HG03135 (cell line): ENCODE results near the gene MAP4K2.
"Not testable (repeated sequence)": the region's sequence is repeated elsewhere in the genome, so short reads cannot be mapped to it uniquely, and the experiment has no call there.

ENCODE experiments used
- ATAC-seq: cut with Tn5 transposase; IDR thresholded peaks from one replicate; pipeline ENCODE4 v1.9.1; 2021; ENCODE audit warnings: mild to moderate bottlenecking, moderate library complexity; ENCODE audit not compliant: unreplicated experiment

MAP4K2 gene

DNA sequence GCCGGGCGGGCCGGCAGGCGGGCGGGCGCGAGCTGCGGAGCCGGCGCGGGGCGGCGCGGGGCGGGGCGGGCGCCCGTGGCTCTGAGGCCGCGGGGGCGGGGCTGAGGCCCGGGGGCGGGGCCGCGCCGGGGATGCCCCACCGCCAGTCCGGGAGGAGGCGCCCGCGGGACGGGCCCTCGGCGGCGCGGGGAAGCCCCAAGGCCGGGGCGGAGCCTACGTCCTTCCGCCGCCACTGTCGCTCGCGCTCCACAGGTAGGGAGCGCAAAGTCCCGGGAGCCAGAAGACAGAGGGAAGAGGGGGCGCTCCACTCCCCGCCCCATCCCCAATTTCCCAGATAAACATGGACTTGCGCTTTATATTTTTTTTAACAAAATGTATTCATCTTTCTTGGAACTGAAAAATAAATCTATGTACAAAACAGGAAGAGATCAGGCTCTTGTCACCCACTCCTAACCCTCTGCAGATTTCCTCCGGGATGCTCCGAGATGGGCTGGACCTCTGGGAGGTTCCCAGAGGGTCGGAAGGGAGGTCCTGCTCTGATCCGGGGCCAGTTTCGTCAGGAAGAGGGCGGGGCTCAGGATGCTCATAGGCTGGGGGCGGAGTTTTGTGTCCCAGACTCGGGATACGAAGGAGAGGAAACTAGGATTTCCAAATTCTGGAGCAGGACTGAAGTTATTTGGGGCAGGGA is at the start of gene MAP4K2:
MAP4K2 (minus strand) TSS at position 57 of the 688 bp plus-strand sequence. CDS start 65 bp downstream, outside the sequence.
- peak; percentile 57 for ATAC-seq

DNA sequence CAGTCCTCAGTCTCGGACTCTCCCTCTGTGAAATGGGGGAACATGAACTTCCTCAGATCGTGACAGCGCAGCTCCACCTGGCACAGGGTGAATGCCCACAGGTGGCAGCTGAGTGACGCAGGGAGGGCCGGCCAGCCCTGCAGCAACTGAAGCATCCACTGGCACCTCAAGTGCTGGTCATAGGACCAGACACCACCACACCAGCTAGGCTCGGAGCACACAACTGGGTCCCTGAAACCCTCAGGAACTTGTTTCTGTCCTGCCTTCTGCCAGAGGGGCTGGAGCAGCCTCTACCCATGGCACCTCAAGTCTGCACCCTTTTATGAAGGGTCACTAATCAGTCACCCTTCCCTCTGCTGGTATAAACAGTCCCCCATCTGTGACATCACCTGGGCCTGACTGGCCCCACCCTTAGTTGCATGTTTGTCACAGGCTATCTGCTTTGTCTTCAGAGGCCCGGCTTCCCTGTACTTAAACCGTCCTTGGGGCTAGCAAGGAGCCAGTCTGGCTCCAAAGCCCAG is 48.9 kb upstream of the MAP4K2 start:
- peak; percentile 10 for ATAC-seq

GRCh38 chr11:64850979-64851567 is 48.1 kb upstream of the MAP4K2 start:
- ATAC-seq: peak; percentile 53

DNA sequence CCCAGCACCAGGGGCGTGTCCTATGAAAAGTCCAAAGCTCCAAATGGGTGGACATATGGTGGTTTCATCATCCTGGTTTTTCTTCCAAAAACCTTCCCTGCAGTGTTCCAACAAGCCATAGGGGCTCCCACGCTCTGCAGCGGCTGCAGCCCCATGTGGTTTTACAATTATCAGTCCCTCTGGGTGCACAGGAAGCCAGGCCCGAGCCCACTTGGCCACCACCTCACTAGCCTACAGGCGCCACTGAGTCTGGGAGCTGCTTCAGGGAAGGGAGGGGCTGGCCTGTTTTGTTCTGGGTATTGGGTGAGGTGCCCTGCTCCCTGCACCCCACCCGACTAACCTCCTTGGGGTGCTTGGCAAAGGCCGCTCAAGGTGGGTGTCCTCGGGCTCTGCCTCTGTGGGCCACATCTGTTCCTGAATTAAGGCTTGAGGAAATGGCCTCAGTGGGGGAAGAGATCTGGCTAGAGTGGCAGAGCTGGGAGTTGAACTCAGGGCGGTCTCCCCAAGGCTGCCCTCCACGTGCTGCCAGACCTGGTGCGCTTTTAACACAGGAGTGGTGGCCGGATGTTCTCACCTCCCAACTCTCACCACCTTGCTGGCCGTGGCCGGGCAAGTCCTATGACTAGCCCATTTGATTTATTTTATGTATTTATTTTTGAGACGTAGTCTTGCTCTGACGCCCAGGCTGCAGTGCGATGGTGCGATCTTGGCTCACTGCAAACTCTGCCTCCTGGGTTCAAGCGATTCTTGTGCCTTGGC is 46.8 kb upstream of the MAP4K2 start:
- ATAC-seq: no peak

- no peak for ATAC-seq
Observed at GRCh38 chr11:64848826-64849597, 46.0 kb upstream of the MAP4K2 start.

- ATAC-seq: no peak
Observed at GRCh38 chr11:64848214-64848825, 45.3 kb upstream of the MAP4K2 start.

DNA sequence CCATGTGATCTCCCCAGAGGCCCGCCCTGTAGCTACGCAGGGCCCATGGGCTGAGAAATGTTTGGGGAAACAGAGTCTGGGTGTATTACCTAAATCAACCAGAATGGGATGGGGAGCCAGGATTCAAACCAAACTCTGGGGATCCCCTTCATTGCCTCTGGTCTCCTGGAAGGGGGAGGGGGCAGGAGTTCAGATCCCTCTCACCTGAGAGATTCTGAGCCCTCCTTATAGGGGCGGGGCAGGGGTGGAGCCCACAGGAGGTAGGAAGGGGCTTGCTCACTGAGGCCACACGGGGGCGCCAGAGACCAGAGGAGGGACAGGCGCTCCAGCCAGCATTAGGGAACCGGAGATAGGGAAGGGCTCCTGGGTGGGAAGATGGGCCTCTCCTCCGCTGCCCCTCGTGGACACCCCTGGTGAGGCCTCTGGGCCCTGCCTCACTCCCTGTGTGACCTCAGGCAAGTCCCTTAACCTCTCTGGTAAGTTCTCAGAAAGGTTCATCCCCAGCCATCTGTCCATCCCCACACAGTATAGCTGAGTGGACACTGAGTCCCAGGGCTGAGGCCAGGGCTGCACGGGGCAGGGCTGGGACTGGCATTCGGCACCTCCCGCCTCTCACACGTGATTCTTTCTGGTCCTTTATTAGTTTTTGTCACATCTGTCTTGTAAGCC is 44.1 kb upstream of the MAP4K2 start:
- ATAC-seq: no peak

- ATAC-seq: not testable (repeated sequence)
Observed at GRCh38 chr11:64845776-64846129, 42.7 kb upstream of the MAP4K2 start.

GRCh38 chr11:64845129-64845775 is 42.2 kb upstream of the MAP4K2 start:
- ATAC-seq: no peak

DNA sequence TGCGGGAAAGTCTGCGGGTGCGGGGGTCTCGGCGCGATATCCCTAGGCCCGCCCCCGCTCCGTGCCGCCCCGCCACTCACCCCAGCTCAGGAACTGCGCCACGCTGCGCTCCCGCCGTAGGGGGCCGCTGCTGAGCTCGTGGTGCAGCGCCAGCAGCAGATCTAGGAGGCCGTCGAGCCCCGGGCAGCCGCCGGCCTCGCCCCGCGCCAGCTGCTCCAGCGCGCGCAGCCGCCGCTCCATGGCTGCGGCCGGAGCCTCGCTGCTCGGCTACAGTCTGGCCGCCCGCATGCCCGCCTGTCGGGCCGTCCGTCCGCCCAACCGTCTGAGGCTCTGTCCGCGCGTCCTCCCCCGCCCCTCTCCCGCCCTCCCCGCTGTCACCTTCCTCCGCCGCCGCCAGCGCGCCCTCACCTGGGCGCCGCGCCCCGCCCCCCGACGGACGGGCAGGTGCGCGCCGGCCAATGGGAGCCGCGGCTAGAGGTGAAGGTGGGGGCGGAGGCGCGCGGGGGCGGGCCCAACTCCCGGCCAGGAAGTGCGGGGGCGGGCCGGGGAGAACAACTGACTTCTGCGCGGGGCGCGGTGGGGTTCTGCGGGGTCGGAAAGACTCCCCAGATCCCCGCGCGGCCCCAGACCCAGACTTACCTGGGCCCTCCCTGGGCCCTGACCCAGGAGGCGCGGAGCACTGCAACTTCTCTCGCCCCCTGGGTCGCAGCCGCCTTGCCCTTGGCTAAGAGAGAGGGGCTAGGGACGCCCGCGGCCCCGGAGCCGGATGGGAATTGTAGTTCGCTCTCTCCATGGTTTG is 41.5 kb upstream of the MAP4K2 start, which contains the start of gene CDC42BPG:
CDC42BPG (minus strand) TSS at position 324 of the 799 bp plus-strand sequence; CDS start at position 240, 84 bp downstream.
- ATAC-seq: no peak

DNA sequence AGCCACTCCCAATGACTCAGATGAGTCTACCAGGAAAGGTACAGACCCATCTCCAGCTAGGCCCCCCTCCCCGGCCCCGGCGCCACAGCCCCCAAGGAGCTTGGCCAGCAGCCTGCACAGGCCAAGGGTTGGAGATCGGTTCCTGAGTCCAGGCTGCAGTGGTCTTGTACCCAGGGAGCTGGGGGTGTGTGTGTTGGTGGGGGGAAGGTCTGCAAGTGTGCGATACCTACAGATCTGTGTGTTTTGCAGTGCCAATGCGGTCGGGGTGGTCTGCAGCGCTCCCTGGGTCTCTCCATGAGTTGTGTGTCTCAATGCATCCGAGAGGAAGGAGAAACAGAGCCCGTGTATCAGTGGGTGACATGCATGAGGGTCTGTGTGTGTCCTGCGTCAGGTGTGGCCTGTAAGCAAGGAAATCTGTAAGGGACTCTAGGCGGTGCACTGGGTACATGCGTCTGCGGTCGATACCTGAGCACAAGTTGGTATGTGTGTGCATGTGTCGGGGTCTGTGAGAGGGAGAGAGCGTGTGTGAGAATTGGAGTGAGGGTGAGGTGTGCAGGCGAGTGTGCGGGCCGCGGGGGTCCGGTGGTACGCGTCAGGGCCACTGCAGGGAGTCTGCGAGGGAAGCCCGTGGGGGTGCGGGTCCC is 40.8 kb upstream of the MAP4K2 start:
- ATAC-seq: no peak

GRCh38 chr11:64842851-64843685 is 40.1 kb upstream of the MAP4K2 start:
- ATAC-seq: no peak

DNA sequence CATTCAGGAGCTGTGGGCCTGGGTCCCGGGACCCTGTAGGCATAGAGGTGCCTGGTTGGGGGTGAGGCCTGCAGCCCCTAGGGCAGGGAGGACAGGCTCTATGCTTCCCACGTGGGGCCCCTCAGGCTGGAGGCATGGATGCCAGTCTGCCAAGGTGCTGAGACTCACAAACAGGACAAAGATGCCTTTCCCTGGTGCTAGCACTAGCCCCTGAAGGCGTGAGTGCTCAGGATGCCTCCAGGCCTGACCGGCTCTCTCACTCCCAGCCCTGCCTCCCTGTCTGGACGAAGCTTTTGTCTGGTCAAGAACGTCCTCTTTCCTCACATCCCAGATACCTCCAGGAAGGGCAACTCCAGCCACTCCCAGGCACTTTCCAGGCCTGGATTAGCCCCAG is 39.3 kb upstream of the MAP4K2 start:
- no peak for ATAC-seq

- ATAC-seq: no peak
Observed at GRCh38 chr11:64841592-64842365, 38.8 kb upstream of the MAP4K2 start.

DNA sequence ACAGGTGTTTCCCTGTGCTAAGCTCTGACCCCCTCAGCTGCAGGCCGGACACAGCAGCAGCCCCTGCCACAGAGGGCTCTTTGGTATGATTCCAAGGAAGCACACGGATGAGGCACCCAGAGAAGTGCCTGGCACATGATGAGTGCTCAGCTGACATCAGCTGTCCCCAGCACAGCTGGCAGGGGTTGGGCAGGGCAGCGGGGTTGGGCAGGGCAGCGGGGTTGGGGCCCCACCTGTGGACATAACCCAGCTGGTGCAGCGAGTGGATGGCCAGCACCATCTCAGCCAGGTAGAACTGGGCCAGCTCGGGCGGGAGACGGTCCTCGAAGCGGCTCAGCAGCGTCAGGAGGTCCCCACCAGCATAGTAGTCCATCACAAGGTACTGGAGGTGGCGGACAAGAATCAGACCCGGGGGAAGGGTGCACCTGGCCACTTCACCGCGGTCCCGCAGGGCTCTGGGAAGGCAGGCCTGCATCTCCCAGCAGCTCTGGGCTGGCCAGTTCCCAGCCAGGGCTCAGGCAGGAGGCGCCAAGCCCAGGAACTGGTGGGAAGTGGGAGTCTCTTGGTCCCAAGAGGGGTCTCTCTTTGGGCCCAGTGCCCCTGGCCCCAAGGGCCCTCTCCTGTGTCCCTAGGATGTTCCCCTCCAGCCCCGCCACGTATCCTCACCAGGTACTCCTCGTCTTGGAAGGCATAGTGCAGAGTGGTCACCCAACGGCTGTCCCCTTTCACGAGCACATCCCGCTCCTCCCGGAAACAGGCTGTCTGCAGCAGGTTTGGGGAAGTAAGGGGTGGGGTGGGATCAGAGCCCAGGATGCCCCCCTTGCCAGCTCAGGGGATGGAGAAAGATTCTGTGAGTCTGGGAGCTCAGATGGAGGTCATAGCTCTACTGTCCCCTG is 37.1 kb upstream of the MAP4K2 start:
- no peak for ATAC-seq
